ENCODE results near the gene ADAMTS2.
A peak's percentile ranks its signal among the peaks of the same experiment; 100 is the strongest.

The ADAMTS2 gene

GRCh38 chr5:179163236-179164155, 181.8 kb downstream of the ADAMTS2 start:
- Histone ChIP-seq H3K36me3 (replicated peaks in 1 of 2; ENCODE audit: control insufficient read depth in 2 of 2, insufficient read depth in 2 of 2, low read length in 2 of 2) (no peaks in the 10 kb centered on the region), H3K4me3 (ENCODE audit: low read length in 2 of 2) (no peak overlapping the region), H3K9me3 (replicated peaks in 1 of 2; ENCODE audit: control insufficient read depth in 2 of 2, insufficient read depth in 1 of 2, low read depth in 1 of 2, low read length in 2 of 2) (peaks cover 0 to 6% of the 10 kb centered on the region in 2 donors), H4K91ac (ENCODE audit: low read depth, low read length, poor library complexity) (no peak overlapping the region), H3K18ac (ENCODE audit: low read length) (no peak overlapping the region), H3K79me1 (ENCODE audit: low read depth, low read length) (no peaks in the 10 kb centered on the region), H4K8ac (ENCODE audit: low read depth, low read length) (no peak overlapping the region), H2BK12ac (ENCODE audit: low read length) (no peak overlapping the region), H3K4ac (ENCODE audit: low read length) (no peak overlapping the region), H2AFZ (ENCODE audit: low read length) (no peak overlapping the region), H3K4me2 (ENCODE audit: insufficient read depth, low read length, poor library complexity, severe bottlenecking) (no peak overlapping the region), H3K27me3 (ENCODE audit: control insufficient read depth in 3 of 3, insufficient read depth in 3 of 3, low read depth in 1 of 3, low read length in 3 of 3) (peaks cover 0 to 1% (median 0%) of the 10 kb centered on the region in 3 experiments), H2BK120ac (ENCODE audit: low read depth, low read length) (no peak overlapping the region), H3K4me1 (ENCODE audit: control insufficient read depth in 2 of 2, insufficient read depth in 1 of 2, low read depth in 1 of 2, low read length in 2 of 2) (no peaks in the 10 kb centered on the region), H3K23ac (ENCODE audit: low read depth, low read length, poor library complexity) (no peak overlapping the region), H2BK15ac (ENCODE audit: low read length) (no peak overlapping the region), H3K14ac (ENCODE audit: low read length) (no peak overlapping the region), H3K9ac (ENCODE audit: low read depth, low read length, poor library complexity) (no peak overlapping the region), H2AK5ac (ENCODE audit: low read depth, low read length) (no peak overlapping the region), H2BK5ac (ENCODE audit: low read length) (no peak overlapping the region), H3K27ac (replicated peaks; ENCODE audit: low read length) (no peak overlapping the region)
- no CpG with 5 or more reads among the region's 15 CpGs for WGBS, 2 donors (ENCODE audit: extremely low coverage in 2 of 2, insufficient read length in 2 of 2, insufficient replicate concordance in 1 of 2)
- DNase-seq (ENCODE audit: low spot score), result no peak

GRCh38 chr5:179162351-179163235, 182.7 kb downstream of the ADAMTS2 start:
- no peak for DNase-seq (ENCODE audit: low spot score)
- WGBS, 2 donors (ENCODE audit: extremely low coverage in 2 of 2, insufficient read length in 2 of 2, insufficient replicate concordance in 1 of 2), result no CpG with 5 or more reads among the region's 24 CpGs
- no peak overlapping the region for H2AFZ ChIP-seq (ENCODE audit: low read length)

GRCh38 chr5:179161901-179162300, 183.4 kb downstream of the ADAMTS2 start:
- Histone ChIP-seq H3K27me3 (ENCODE audit: control insufficient read depth in 3 of 3, insufficient read depth in 3 of 3, low read depth in 1 of 3, low read length in 3 of 3) (peaks cover 0 to 1% (median 0%) of the 10 kb centered on the region in 3 experiments), H2AK5ac (ENCODE audit: low read depth, low read length) (no peak overlapping the region), H3K79me1 (ENCODE audit: low read depth, low read length) (no peaks in the 10 kb centered on the region), H3K27ac (replicated peaks; ENCODE audit: low read length) (no peak overlapping the region), H2BK15ac (ENCODE audit: low read length) (no peak overlapping the region), H3K18ac (ENCODE audit: low read length) (no peak overlapping the region), H2BK12ac (ENCODE audit: low read length) (no peak overlapping the region), H3K23ac (ENCODE audit: low read depth, low read length, poor library complexity) (no peak overlapping the region), H3K9ac (ENCODE audit: low read depth, low read length, poor library complexity) (no peak overlapping the region), H3K4ac (ENCODE audit: low read length) (no peak overlapping the region), H2BK5ac (ENCODE audit: low read length) (no peak overlapping the region), H2BK120ac (ENCODE audit: low read depth, low read length) (no peak overlapping the region), H3K9me3 (replicated peaks in 1 of 2; ENCODE audit: control insufficient read depth in 2 of 2, insufficient read depth in 1 of 2, low read depth in 1 of 2, low read length in 2 of 2) (peaks cover 0 to 8% of the 10 kb centered on the region in 2 donors), H3K4me3 (ENCODE audit: low read length in 2 of 2) (no peak overlapping the region), H3K4me1 (ENCODE audit: control insufficient read depth in 2 of 2, insufficient read depth in 1 of 2, low read depth in 1 of 2, low read length in 2 of 2) (no peaks in the 10 kb centered on the region), H3K36me3 (replicated peaks in 1 of 2; ENCODE audit: control insufficient read depth in 2 of 2, insufficient read depth in 2 of 2, low read length in 2 of 2) (no peaks in the 10 kb centered on the region), H4K91ac (ENCODE audit: low read depth, low read length, poor library complexity) (no peak overlapping the region), H2AFZ (ENCODE audit: low read length) (no peak overlapping the region), H3K14ac (ENCODE audit: low read length) (no peak overlapping the region), H4K8ac (ENCODE audit: low read depth, low read length) (no peak overlapping the region), H3K4me2 (ENCODE audit: insufficient read depth, low read length, poor library complexity, severe bottlenecking) (no peak overlapping the region)
- DNase-seq (ENCODE audit: low spot score), result no peak
- WGBS, 2 donors (ENCODE audit: extremely low coverage in 2 of 2, insufficient read length in 2 of 2, insufficient replicate concordance in 1 of 2), result no CpG with 5 or more reads among the region's 8 CpGs

More at GRCh38 chr5:179162351-179163235, 182.7 kb downstream of the ADAMTS2 start:
- Histone ChIP-seq H4K91ac (ENCODE audit: low read depth, low read length, poor library complexity) (no peak overlapping the region), H3K79me1 (ENCODE audit: low read depth, low read length) (no peaks in the 10 kb centered on the region), H3K4me3 (ENCODE audit: low read length in 2 of 2) (no peak overlapping the region), H3K4me1 (ENCODE audit: control insufficient read depth in 2 of 2, insufficient read depth in 1 of 2, low read depth in 1 of 2, low read length in 2 of 2) (no peaks in the 10 kb centered on the region), H2BK5ac (ENCODE audit: low read length) (no peak overlapping the region), H3K14ac (ENCODE audit: low read length) (no peak overlapping the region), H4K8ac (ENCODE audit: low read depth, low read length) (peak overlapping the region; percentile 24), H3K9ac (ENCODE audit: low read depth, low read length, poor library complexity) (no peak overlapping the region), H2BK15ac (ENCODE audit: low read length) (no peak overlapping the region), H2AK5ac (ENCODE audit: low read depth, low read length) (no peak overlapping the region), H2BK12ac (ENCODE audit: low read length) (no peak overlapping the region), H3K4me2 (ENCODE audit: insufficient read depth, low read length, poor library complexity, severe bottlenecking) (no peak overlapping the region), H3K4ac (ENCODE audit: low read length) (no peak overlapping the region), H3K18ac (ENCODE audit: low read length) (no peak overlapping the region), H3K27ac (replicated peaks; ENCODE audit: low read length) (no peak overlapping the region), H2BK120ac (ENCODE audit: low read depth, low read length) (no peak overlapping the region), H3K23ac (ENCODE audit: low read depth, low read length, poor library complexity) (peak overlapping the region; percentile 61), H3K9me3 (replicated peaks in 1 of 2; ENCODE audit: control insufficient read depth in 2 of 2, insufficient read depth in 1 of 2, low read depth in 1 of 2, low read length in 2 of 2) (peaks cover 0 to 8% of the 10 kb centered on the region in 2 donors), H3K36me3 (replicated peaks in 1 of 2; ENCODE audit: control insufficient read depth in 2 of 2, insufficient read depth in 2 of 2, low read length in 2 of 2) (no peaks in the 10 kb centered on the region), H3K27me3 (ENCODE audit: control insufficient read depth in 3 of 3, insufficient read depth in 3 of 3, low read depth in 1 of 3, low read length in 3 of 3) (peaks cover 0 to 1% (median 0%) of the 10 kb centered on the region in 3 experiments)

GRCh38 chr5:179160584-179160983, 184.7 kb downstream of the ADAMTS2 start:
- Histone ChIP-seq H2BK5ac (ENCODE audit: low read length) (no peak overlapping the region), H3K18ac (ENCODE audit: low read length) (no peak overlapping the region), H2BK120ac (ENCODE audit: low read depth, low read length) (no peak overlapping the region), H3K4me2 (ENCODE audit: insufficient read depth, low read length, poor library complexity, severe bottlenecking) (no peak overlapping the region), H3K9me3 (replicated peaks in 1 of 2; ENCODE audit: control insufficient read depth in 2 of 2, insufficient read depth in 1 of 2, low read depth in 1 of 2, low read length in 2 of 2) (peaks cover 0 to 8% of the 10 kb centered on the region in 2 donors), H2BK12ac (ENCODE audit: low read length) (no peak overlapping the region), H3K23ac (ENCODE audit: low read depth, low read length, poor library complexity) (no peak overlapping the region), H3K4ac (ENCODE audit: low read length) (no peak overlapping the region), H4K91ac (ENCODE audit: low read depth, low read length, poor library complexity) (no peak overlapping the region), H3K9ac (ENCODE audit: low read depth, low read length, poor library complexity) (no peak overlapping the region), H2AK5ac (ENCODE audit: low read depth, low read length) (no peak overlapping the region), H2BK15ac (ENCODE audit: low read length) (no peak overlapping the region), H3K14ac (ENCODE audit: low read length) (no peak overlapping the region), H3K27me3 (ENCODE audit: control insufficient read depth in 3 of 3, insufficient read depth in 3 of 3, low read depth in 1 of 3, low read length in 3 of 3) (no peaks in the 10 kb centered on the region), H2AFZ (ENCODE audit: low read length) (no peak overlapping the region), H3K27ac (replicated peaks; ENCODE audit: low read length) (no peak overlapping the region), H3K36me3 (replicated peaks in 1 of 2; ENCODE audit: control insufficient read depth in 2 of 2, insufficient read depth in 2 of 2, low read length in 2 of 2) (no peaks in the 10 kb centered on the region), H3K4me3 (ENCODE audit: low read length in 2 of 2) (no peak overlapping the region), H3K4me1 (ENCODE audit: control insufficient read depth in 2 of 2, insufficient read depth in 1 of 2, low read depth in 1 of 2, low read length in 2 of 2) (no peaks in the 10 kb centered on the region), H4K8ac (ENCODE audit: low read depth, low read length) (no peak overlapping the region), H3K79me1 (ENCODE audit: low read depth, low read length) (no peaks in the 10 kb centered on the region)
- no CpG with 5 or more reads among the region's 3 CpGs for WGBS, 2 donors (ENCODE audit: extremely low coverage in 2 of 2, insufficient read length in 2 of 2, insufficient replicate concordance in 1 of 2)
- DNase-seq (ENCODE audit: low spot score), result no peak
